HEK293 (cell line): Measurements from ENCODE around the gene CACNA2D3.
A peak's percentile ranks its signal among the peaks of the same experiment; 100 is the strongest.

Experiments used
- CTCF ChIA-PET: fragments of 350-600 bp; formaldehyde crosslinking; extraction: SDS; loops from one replicate; lab custom pipeline; 2021; ENCODE audit warnings: antibody characterized with exemption; lab: Yijun Ruan, JAX
- POLR2A ChIA-PET: fragments of 300-600 bp; formaldehyde crosslinking; extraction: SDS; loops from one replicate; lab custom pipeline; 2020; ENCODE audit warnings: antibody characterized with exemption, inconsistent platforms; lab: Yijun Ruan, JAX
- H3K27ac ChIP-seq: fragments of 200-500 bp; sonication (Bioruptor generic); 2 replicates; pipeline ENCODE4 v1.5.1; 2014; ENCODE audit warnings: low read depth, low read length, control low read depth, inconsistent platforms; ENCODE audit errors: extremely low read depth
- H3K36me3 ChIP-seq, 2 experiments: fragments of 200-500 bp in 1 of 2; sonication (Bioruptor generic) in 1 of 2; 1 replicate in 1 of 2; 2 replicates in 1 of 2; pipeline ENCODE4 v1.5.1; 2014 to 2017; ENCODE audit warnings: inconsistent platforms in 2 of 2, low read length in 2 of 2; ENCODE audit not compliant: control insufficient read depth in 2 of 2, insufficient read depth in 1 of 2
- H3K4me1 ChIP-seq: fragments of 200-500 bp; sonication (Bioruptor generic); 2 replicates; pipeline ENCODE4 v1.5.1; 2014; ENCODE audit warnings: mild to moderate bottlenecking, low read length, inconsistent platforms; ENCODE audit not compliant: control insufficient read depth, insufficient read depth
- H3K4me3 ChIP-seq: 2 replicates; pipeline ENCODE4 v1.5.1; 2011; ENCODE audit warnings: low read depth, mild to moderate bottlenecking, control low read depth, low read length, moderate library complexity
- H3K9me3 ChIP-seq: fragments of 200-500 bp; sonication (Bioruptor generic); 2 replicates; pipeline ENCODE4 v1.5.1; 2014; ENCODE audit warnings: low read depth, low read length, inconsistent platforms; ENCODE audit not compliant: control insufficient read depth, insufficient read depth
- GFI1B ChIP-seq: fragments of 450-650 bp; formaldehyde crosslinking; IDR thresholded peaks from 2 replicates; pipeline ENCODE4 v1.5.1; 2016; ENCODE audit warnings: missing biosample characterization, missing genetic modification characterization
- GLIS1 ChIP-seq: fragments of 450-650 bp; formaldehyde crosslinking; IDR thresholded peaks from 2 replicates; pipeline ENCODE4 v1.5.1; 2016; ENCODE audit warnings: missing biosample characterization, missing genetic modification characterization
- KLF8 ChIP-seq: fragments of 450-650 bp; formaldehyde crosslinking; IDR thresholded peaks from 2 replicates; pipeline ENCODE4 v1.5.1; 2016; ENCODE audit warnings: missing biosample characterization, missing genetic modification characterization
- OVOL3 ChIP-seq: fragments of 450-650 bp; formaldehyde crosslinking; IDR thresholded peaks from 2 replicates; pipeline ENCODE4 v1.5.1; 2016; ENCODE audit warnings: missing biosample characterization, missing genetic modification characterization
- TRIM28 ChIP-seq: IDR thresholded peaks from 2 replicates; pipeline ENCODE4 v1.6.1; 2011; ENCODE audit warnings: low read length, control low read depth, borderline replicate concordance
- ZBTB49 ChIP-seq: fragments of 450-650 bp; formaldehyde crosslinking; IDR thresholded peaks from 2 replicates; pipeline ENCODE4 v1.5.1; 2016; ENCODE audit warnings: missing biosample characterization, missing genetic modification characterization, low read depth
- ZEB2 ChIP-seq: fragments of 450-650 bp; formaldehyde crosslinking; IDR thresholded peaks from 2 replicates; pipeline ENCODE4 v1.5.1; 2016; ENCODE audit warnings: missing biosample characterization, missing genetic modification characterization
- ZFHX2 ChIP-seq: fragments of 450-650 bp; formaldehyde crosslinking; conservative IDR thresholded peaks from 2 replicates; pipeline ENCODE4 v1.5.1; 2016; ENCODE audit warnings: missing biosample characterization, missing genetic modification characterization
- ZFP37 ChIP-seq: fragments of 450-650 bp; formaldehyde crosslinking; IDR thresholded peaks from 2 replicates; pipeline ENCODE4 v1.5.1; 2016; ENCODE audit warnings: missing biosample characterization, missing genetic modification characterization
- ZNF148 ChIP-seq: fragments of 450-650 bp; formaldehyde crosslinking; IDR thresholded peaks from 2 replicates; pipeline ENCODE4 v1.5.0; 2017; ENCODE audit warnings: missing biosample characterization, missing genetic modification characterization, borderline replicate concordance
- ZNF157 ChIP-seq: fragments of 450-650 bp; formaldehyde crosslinking; IDR thresholded peaks from 2 replicates; pipeline ENCODE4 v1.5.1; 2016; ENCODE audit warnings: missing biosample characterization, missing genetic modification characterization
- ZNF19 ChIP-seq: fragments of 450-650 bp; formaldehyde crosslinking; IDR thresholded peaks from 2 replicates; pipeline ENCODE4; 2016; ENCODE audit warnings: missing biosample characterization, missing genetic modification characterization, low read depth
- ZNF23 ChIP-seq: fragments of 450-650 bp; formaldehyde crosslinking; IDR thresholded peaks from 2 replicates; pipeline ENCODE4 v1.5.1; 2016; ENCODE audit warnings: missing biosample characterization, missing genetic modification characterization, borderline replicate concordance
- ZNF24 ChIP-seq: fragments of 450-650 bp; formaldehyde crosslinking; IDR thresholded peaks from 2 replicates; pipeline ENCODE4 v1.5.1; 2016; ENCODE audit warnings: missing biosample characterization, missing genetic modification characterization
- ZNF292 ChIP-seq: fragments of 450-650 bp; formaldehyde crosslinking; IDR thresholded peaks from 2 replicates; pipeline ENCODE4 v1.5.1; 2016; ENCODE audit warnings: low read depth, missing biosample characterization, missing genetic modification characterization, borderline replicate concordance
- ZNF335 ChIP-seq: fragments of 450-650 bp; formaldehyde crosslinking; conservative IDR thresholded peaks from 2 replicates; pipeline ENCODE4 v1.5.1; 2016; ENCODE audit warnings: missing biosample characterization, missing genetic modification characterization
- ZNF433 ChIP-seq: fragments of 450-650 bp; formaldehyde crosslinking; IDR thresholded peaks from 2 replicates; pipeline ENCODE4 v1.5.1; 2016; ENCODE audit warnings: missing biosample characterization, missing genetic modification characterization, low read depth
- ZNF514 ChIP-seq: fragments of 450-650 bp; formaldehyde crosslinking; IDR thresholded peaks from 2 replicates; pipeline ENCODE4 v1.5.1; 2016; ENCODE audit warnings: missing biosample characterization, missing genetic modification characterization
- ZNF529 ChIP-seq: fragments of 450-650 bp; formaldehyde crosslinking; IDR thresholded peaks from 2 replicates; pipeline ENCODE4 v1.5.1; 2017; ENCODE audit warnings: missing genetic modification characterization, missing biosample characterization; ENCODE audit not compliant: insufficient replicate concordance
- ZNF571 ChIP-seq: fragments of 450-650 bp; formaldehyde crosslinking; IDR thresholded peaks from 2 replicates; pipeline ENCODE4 v1.5.0; 2017; ENCODE audit warnings: missing biosample characterization, missing genetic modification characterization
- ZNF596 ChIP-seq: fragments of 450-650 bp; IDR thresholded peaks from 2 replicates; pipeline ENCODE4 v1.5.0; 2018; ENCODE audit warnings: missing biosample characterization, mild to moderate bottlenecking, missing genetic modification characterization, moderate library complexity
- ZNF624 ChIP-seq: fragments of 450-650 bp; formaldehyde crosslinking; IDR thresholded peaks from 2 replicates; pipeline ENCODE4 v1.5.1; 2017; ENCODE audit warnings: missing biosample characterization, missing genetic modification characterization
- ZNF654 ChIP-seq: fragments of 450-650 bp; formaldehyde crosslinking; IDR thresholded peaks from 2 replicates; pipeline ENCODE4 v1.5.1; 2016; ENCODE audit warnings: low read depth, missing biosample characterization, missing genetic modification characterization
- ZNF707 ChIP-seq: fragments of 450-650 bp; formaldehyde crosslinking; IDR thresholded peaks from 2 replicates; pipeline ENCODE4 v1.5.1; 2016; ENCODE audit warnings: missing biosample characterization, missing genetic modification characterization
- ZNF768 ChIP-seq: fragments of 450-650 bp; formaldehyde crosslinking; IDR thresholded peaks from 2 replicates; pipeline ENCODE4 v1.5.1; 2018; ENCODE audit warnings: missing biosample characterization, mild to moderate bottlenecking, missing genetic modification characterization

Gene CACNA2D3

GRCh38 chr3:54604495-54604894 is 482.1 kb downstream of the CACNA2D3 start:
- Histone ChIP-seq H3K27ac (no peak overlapping the region), H3K36me3 (no peaks in the 10 kb centered on the region), H3K4me3 (no peak overlapping the region), H3K9me3 (no peaks in the 10 kb centered on the region), H3K4me1 (no peaks in the 10 kb centered on the region)
- TF ChIP-seq ZNF596 (tag by site-specific recombination), result no peak
- TF ChIP-seq ZNF571, result no peak
- no peak for TF ChIP-seq ZNF157
- TF ChIP-seq ZNF768 (tag by site-specific recombination), result no peak
- ChIA-PET POLR2A (interaction anchor here (0.6 kb wide), 1 partner anchor 307 kb away, joined by 3 read pairs; no protein-coding TSS in a partner anchor), CTCF (no interaction called here)

- ChIA-PET POLR2A (no interaction called here), CTCF (no interaction called here)
- no peak overlapping the region for H3K4me3 ChIP-seq
- H3K4me1 ChIP-seq, result no peaks in the 10 kb centered on the region
- no peak for TF ChIP-seq ZFHX2 (tag by site-specific recombination)
- TF ChIP-seq ZNF529 (tag by site-specific recombination), result peak; percentile 95
- H3K27ac ChIP-seq, result no peak overlapping the region
- no peaks in the 10 kb centered on the region for H3K36me3 ChIP-seq
- H3K9me3 ChIP-seq, result no peaks in the 10 kb centered on the region
Measured at GRCh38 chr3:54608041-54608440, 485.7 kb downstream of the CACNA2D3 start.

GRCh38 chr3:54619053-54619452 is 496.7 kb downstream of the CACNA2D3 start:
- no peak for TF ChIP-seq ZNF654
- TF ChIP-seq KLF8 (tag by site-specific recombination), result no peak
- no peak for TF ChIP-seq ZNF292 (tag by site-specific recombination)
- no peak for TF ChIP-seq ZNF514 (tag by site-specific recombination)
- no peak for TF ChIP-seq ZNF433 (tag by site-specific recombination)
- Histone ChIP-seq H3K36me3 (no peaks in the 10 kb centered on the region), H3K27ac (no peak overlapping the region), H3K9me3 (no peaks in the 10 kb centered on the region), H3K4me3 (no peak overlapping the region), H3K4me1 (no peaks in the 10 kb centered on the region)
- CTCF ChIA-PET, result interaction anchor here (0.7 kb wide), 1 partner anchor 49 kb away, joined by 3 read pairs; no protein-coding TSS in a partner anchor
- POLR2A ChIA-PET, result no interaction called here

GRCh38 chr3:54619531-54619930 is 497.2 kb downstream of the CACNA2D3 start:
- CTCF ChIA-PET, result interaction anchor here (0.7 kb wide), 1 partner anchor 49 kb away, joined by 3 read pairs; no protein-coding TSS in a partner anchor

More at GRCh38 chr3:54619531-54619930, 497.2 kb downstream of the CACNA2D3 start:
- no peak for TF ChIP-seq ZNF19 (tag by site-specific recombination)
- TF ChIP-seq ZNF335 (tag by site-specific recombination), result no peak
- no peak for TF ChIP-seq ZNF707 (tag by site-specific recombination)
- no peak for TF ChIP-seq GLIS1
- TF ChIP-seq ZNF148 (tag by site-specific recombination), result no peak
- TF ChIP-seq TRIM28, result no peak
- TF ChIP-seq ZFP37 (tag by site-specific recombination), result no peak
- no peak for TF ChIP-seq ZNF23 (tag by site-specific recombination)
- TF ChIP-seq ZNF624 (tag by site-specific recombination), result no peak
- TF ChIP-seq ZBTB49 (tag by site-specific recombination), result no peak
- no peak for TF ChIP-seq OVOL3 (tag by site-specific recombination)
- TF ChIP-seq GFI1B (tag by site-specific recombination), result no peak
- TF ChIP-seq ZEB2 (tag by site-specific recombination), result no peak
- TF ChIP-seq ZNF24 (tag by site-specific recombination), result no peak
- Histone ChIP-seq H3K9me3 (no peaks in the 10 kb centered on the region), H3K36me3 (no peaks in the 10 kb centered on the region), H3K27ac (no peak overlapping the region), H3K4me1 (no peaks in the 10 kb centered on the region), H3K4me3 (no peak overlapping the region)
- POLR2A ChIA-PET, result no interaction called here
